GM23248 (cell line): ENCODE measurements around the gene CHST7. TPM values are rescaled to one million over a fixed set of nuclear protein-coding genes. Genes with fewer than 3 reads are reported as not detected.

Experiments used
- DNase-seq: peaks from one replicate; pipeline ENCODE4 v3.0.0-alpha.2; 2015
- H2AFZ ChIP-seq: fragments of 200-600 bp; sonication (generic); 2 replicates; pipeline ENCODE4 v1.6.1; 2016; ENCODE audit warnings: antibody characterized with exemption
- H3F3A ChIP-seq: fragments of 200-600 bp; sonication (generic); 2 replicates; pipeline ENCODE4 v1.6.1; 2016; ENCODE audit warnings: mild to moderate bottlenecking, antibody characterized with exemption, mixed run types; ENCODE audit not compliant: insufficient read depth
- H3K27ac ChIP-seq: fragments of 200-600 bp; sonication (generic); 2 replicates; pipeline ENCODE4 v1.5.1; 2016; ENCODE audit warnings: mild to moderate bottlenecking
- H3K27me3 ChIP-seq: fragments of 200-600 bp; sonication (generic); replicated peaks from 2 replicates; pipeline ENCODE4 v1.6.1; 2016; ENCODE audit warnings: mild to moderate bottlenecking; ENCODE audit not compliant: insufficient read depth
- H3K36me3 ChIP-seq: fragments of 200-600 bp; sonication (generic); 2 replicates; pipeline ENCODE4 v1.6.1; 2016; ENCODE audit warnings: low read depth, mild to moderate bottlenecking
- H3K4me1 ChIP-seq: fragments of 200-600 bp; sonication (generic); 2 replicates; pipeline ENCODE4 v1.6.1; 2016; ENCODE audit warnings: mild to moderate bottlenecking; ENCODE audit not compliant: insufficient read depth
- H3K4me2 ChIP-seq: fragments of 200-600 bp; sonication (generic); one replicate; pipeline ENCODE4 v1.6.1; 2016; ENCODE audit warnings: mild to moderate bottlenecking; ENCODE audit not compliant: unreplicated experiment
- H3K4me3 ChIP-seq: fragments of 200-600 bp; sonication (generic); 2 replicates; pipeline ENCODE4 v1.5.1; 2016; ENCODE audit warnings: mild to moderate bottlenecking
- H3K79me2 ChIP-seq: fragments of 200-600 bp; sonication (generic); 2 replicates; pipeline ENCODE4 v1.6.1; 2016; ENCODE audit warnings: mild to moderate bottlenecking; ENCODE audit not compliant: insufficient read depth
- H3K9ac ChIP-seq: fragments of 200-600 bp; sonication (generic); 2 replicates; pipeline ENCODE4 v1.6.1; 2016; ENCODE audit warnings: mild to moderate bottlenecking
- H3K9me2 ChIP-seq: fragments of 200-600 bp; sonication (generic); 2 replicates; pipeline ENCODE4 v1.6.1; 2016; ENCODE audit warnings: mixed run types, mild to moderate bottlenecking, moderate library complexity; ENCODE audit not compliant: insufficient read depth
- H3K9me3 ChIP-seq: fragments of 200-600 bp; sonication (generic); one replicate; pipeline ENCODE4 v1.6.1; 2017; ENCODE audit warnings: low read depth
- H4K20me1 ChIP-seq: fragments of 200-600 bp; sonication (generic); 2 replicates; pipeline ENCODE4 v1.6.0; 2016; ENCODE audit not compliant: insufficient read depth
- EZH2 ChIP-seq: fragments of 200-600 bp; sonication (generic); IDR thresholded peaks from 2 replicates; pipeline ENCODE4 v1.6.1; 2018; ENCODE audit warnings: antibody characterized with exemption, mild to moderate bottlenecking; ENCODE audit not compliant: insufficient read depth, poor library complexity, severe bottlenecking
- EZH2phosphoT487 ChIP-seq: fragments of 200-600 bp; sonication (generic); IDR thresholded peaks from 2 replicates; pipeline ENCODE4 v1.6.1; 2018; ENCODE audit warnings: antibody characterized with exemption, moderate library complexity, mild to moderate bottlenecking, low read depth; ENCODE audit not compliant: insufficient read depth
- WGBS, 2 experiments: methylation state at CpG; one replicate each; pipeline ENCODE4 v1.1.6; 2015 to 2017; ENCODE audit warnings: low lambda C conversion rate in 2 of 2, low coverage in 1 of 2; ENCODE audit errors: missing lambda C conversion rate in 2 of 2; 5-methylcytosine and 5-hydroxymethylcytosine counted together
- in situ Hi-C: fragments of 300-500 bp; cut with MboI; formaldehyde crosslinking; loops from 2 replicates; pipeline ENCODE4 v1.15.0; 2020
- polyA plus RNA-seq: library from polyadenylated mRNA; unstranded; fragments of >200 nt; fragmentation: Nextera tagmentation; extraction: Ambion mirVana; gene quantifications from 2 replicates; pipeline ENCODE4 v1.2.1, GENCODE V29; 2016
- total RNA-seq: library from RNA; depleted of rRNA; stranded (reverse); fragments of >200 nt; shearing (Covaris generic); gene quantifications from 2 replicates; pipeline ENCODE4 v1.2.3, GENCODE V29; 2014

Gene CHST7
- total and polyA plus RNA-seq, 2 experiments from 2014 or later = 9.3 to 17.5 TPM

- no peak for DNase-seq
- Histone ChIP-seq H3K4me1 (no peaks in the 10 kb centered on the region; the same call in 1 of the 2 replicates), H3K4me3 (no peak overlapping the region), H3K9ac (no peak overlapping the region), H3F3A (peaks cover 9% of the 10 kb centered on the region), H3K36me3 (no peaks in the 10 kb centered on the region), H3K27me3 (no peaks in the 10 kb centered on the region), H3K4me2 (no peak overlapping the region), H2AFZ (no peak overlapping the region), H3K27ac (no peak overlapping the region), H3K79me2 (no peaks in the 10 kb centered on the region), H3K9me2 (no peaks in the 10 kb centered on the region), H3K9me3 (no peaks in the 10 kb centered on the region), H4K20me1 (no peaks in the 10 kb centered on the region)
- TF ChIP-seq EZH2 = no peak
- in situ Hi-C loops = loop anchor here (25.0 kb wide), 1 partner anchor 218 kb away; no protein-coding TSS in a partner anchor
Measured at GRCh38 chrX:46569621-46570020, 3.9 kb upstream of the CHST7 start.

- TF ChIP-seq EZH2 (no peak), EZH2phosphoT487 (no peak)
- WGBS, 2 experiments = 96 to 99% methylated on average over 5 to 10 of the region's 10 CpGs
- H3K9ac ChIP-seq = no peak overlapping the region
- no peaks in the 10 kb centered on the region for H4K20me1 ChIP-seq
- H3K36me3 ChIP-seq = no peaks in the 10 kb centered on the region
- no peaks in the 10 kb centered on the region for H3K79me2 ChIP-seq
- no peak overlapping the region for H3K27ac ChIP-seq
- no peak overlapping the region for H3K4me2 ChIP-seq
- DNase-seq = no peak
- peaks cover 9% of the 10 kb centered on the region for H3F3A ChIP-seq
- H3K9me2 ChIP-seq = no peaks in the 10 kb centered on the region
- H3K9me3 ChIP-seq = no peaks in the 10 kb centered on the region
- H3K4me3 ChIP-seq = no peak overlapping the region
- no peak overlapping the region for H2AFZ ChIP-seq
- H3K4me1 ChIP-seq = peaks cover under 1% of the 10 kb centered on the region
- no peaks in the 10 kb centered on the region for H3K27me3 ChIP-seq
- in situ Hi-C loops = loop anchor here (25.0 kb wide), 1 partner anchor 216 kb away; no protein-coding TSS in a partner anchor
Measured at GRCh38 chrX:46571423-46572339, 1.9 kb upstream of the CHST7 start.

GRCh38 chrX:46572340-46572936 lies 1.1 kb upstream of the CHST7 start:
- peak; percentile 16 for DNase-seq
- H3K9me2 ChIP-seq = no peaks in the 10 kb centered on the region
- in situ Hi-C loops = loop anchor here (25.0 kb wide), 1 partner anchor 215 kb away; no protein-coding TSS in a partner anchor
- no peaks in the 10 kb centered on the region for H4K20me1 ChIP-seq
- no peaks in the 10 kb centered on the region for H3K36me3 ChIP-seq
- no peaks in the 10 kb centered on the region for H3K9me3 ChIP-seq
- H3K9ac ChIP-seq = peak overlapping the region; percentile 74; the same call in 1 of the 2 replicates
- peaks cover 9% of the 10 kb centered on the region for H3F3A ChIP-seq
- no peak overlapping the region for H3K4me2 ChIP-seq
- H3K4me1 ChIP-seq = peaks cover 7% of the 10 kb centered on the region
- peak overlapping the region; percentile 89 for H2AFZ ChIP-seq
- no peaks in the 10 kb centered on the region for H3K27me3 ChIP-seq
- no peak overlapping the region for H3K4me3 ChIP-seq
- 84 to 87% methylated on average over 5 of the region's 5 CpGs for WGBS, 2 experiments
- no peak for TF ChIP-seq EZH2
- no peak for TF ChIP-seq EZH2phosphoT487
- H3K79me2 ChIP-seq = no peaks in the 10 kb centered on the region
- H3K27ac ChIP-seq = peak overlapping the region; percentile 66; the same call in 1 of the 2 replicates

- no peaks in the 10 kb centered on the region for H4K20me1 ChIP-seq
- H3K27me3 ChIP-seq = no peaks in the 10 kb centered on the region
- peak overlapping the region; percentile 79 for H3K4me2 ChIP-seq
- 1 to 3% methylated on average over 6 to 25 of the region's 107 CpGs for WGBS, 2 experiments
- TF ChIP-seq EZH2phosphoT487 = no peak
- TF ChIP-seq EZH2 = no peak
- H3F3A ChIP-seq = peaks cover 9% of the 10 kb centered on the region
- H3K9me3 ChIP-seq = no peaks in the 10 kb centered on the region
- H3K79me2 ChIP-seq = peaks cover 10% of the 10 kb centered on the region
- H3K4me3 ChIP-seq = peak overlapping the region; percentile 79
- H3K27ac ChIP-seq = peak overlapping the region; percentile 66
- no peaks in the 10 kb centered on the region for H3K9me2 ChIP-seq
- peak overlapping the region; percentile 89 for H2AFZ ChIP-seq
- in situ Hi-C loops = loop anchor here (25.0 kb wide), 1 partner anchor 213 kb away; no protein-coding TSS in a partner anchor
- no peaks in the 10 kb centered on the region for H3K36me3 ChIP-seq
- H3K9ac ChIP-seq = peak overlapping the region; percentile 74
- H3K4me1 ChIP-seq = peaks cover 7% of the 10 kb centered on the region
- peak; percentile 77 for DNase-seq
Measured at GRCh38 chrX:46573892-46574773, 568 bp downstream of the CHST7 start.
